ENCODE data around the gene CLINT1. TPM values are rescaled to one million over a fixed set of nuclear protein-coding genes. Genes with fewer than 3 reads are reported as not detected.

The CLINT1 gene
- total and polyA plus RNA-seq, 2 of the 13 experiments (the other 11 are each of a cell fraction or from before 2014, with no cell fraction given): 64.0 to 104 TPM

GRCh38 chr5:157743163-157744050 is 115.5 kb downstream of the CLINT1 start, which contains the start of gene LSM11 (continued):
- no peak for TF ChIP-seq ZNF451 (CRISPR knock-in tag; IDR thresholded peaks at IDR 0.05)
- TF ChIP-seq THAP9 (CRISPR knock-in tag; IDR thresholded peaks at IDR 0.05; ENCODE audit: borderline replicate concordance): no peak
- TF ChIP-seq SNRNP70 (IDR thresholded peaks at IDR 0.05; ENCODE audit: low read depth, low read length): no peak
- no peak for TF ChIP-seq ZNF775 (CRISPR knock-in tag; IDR thresholded peaks at IDR 0.05; ENCODE audit: borderline replicate concordance)
- 0 out of 2 replicates have a peak, but pooled peaks have one; percentile 22 for TF ChIP-seq SIN3A (IDR thresholded peaks at IDR 0.05; ENCODE audit: borderline replicate concordance, low read depth, low read length)
- no peak for TF ChIP-seq E2F1 (CRISPR knock-in tag; IDR thresholded peaks at IDR 0.05)
- peak; percentile 83; the same call in 1 of the 3 replicates for TF ChIP-seq MXI1 (IDR thresholded peaks at IDR 0.05; ENCODE audit: borderline replicate concordance, low read depth, low read length)
- TF ChIP-seq ARNT (IDR thresholded peaks at IDR 0.05): no peak
- TF ChIP-seq ZNF362 (CRISPR knock-in tag; IDR thresholded peaks at IDR 0.05; ENCODE audit: borderline replicate concordance): no peak
- TF ChIP-seq PAXIP1 (CRISPR knock-in tag; conservative IDR thresholded peaks at IDR 0.05): no peak
- no peak for TF ChIP-seq ZNF10 (CRISPR knock-in tag; IDR thresholded peaks at IDR 0.05; ENCODE audit: borderline replicate concordance, low read depth)
- no peak for TF ChIP-seq TFE3 (CRISPR knock-in tag; IDR thresholded peaks at IDR 0.05)
- TF ChIP-seq ZNF263 (CRISPR knock-in tag; IDR thresholded peaks at IDR 0.05): peak; percentile 33; the same call in 1 of the 2 replicates
- peak; percentile 48; the same call in 1 of the 2 replicates for TF ChIP-seq PHF20 (CRISPR knock-in tag; IDR thresholded peaks at IDR 0.05)
- TF ChIP-seq ZNF749 (CRISPR knock-in tag; IDR thresholded peaks at IDR 0.05; ENCODE audit: borderline replicate concordance): 0 out of 2 replicates have a peak, but pooled peaks have one; percentile 17
- TF ChIP-seq E2F5 (CRISPR knock-in tag; conservative IDR thresholded peaks at IDR 0.05): 0 out of 2 replicates have a peak, but pooled peaks have one; percentile 63

All from HepG2 (cell line).